GM18499 (cell line): ENCODE results near the gene SSR1.

Source experiments
- ATAC-seq: cut with Tn5 transposase; IDR thresholded peaks from one replicate; pipeline ENCODE4 v1.9.1; 2021; ENCODE audit warnings: moderate number of reproducible peaks; ENCODE audit not compliant: insufficient read depth, unreplicated experiment

SSR1 gene

DNA sequence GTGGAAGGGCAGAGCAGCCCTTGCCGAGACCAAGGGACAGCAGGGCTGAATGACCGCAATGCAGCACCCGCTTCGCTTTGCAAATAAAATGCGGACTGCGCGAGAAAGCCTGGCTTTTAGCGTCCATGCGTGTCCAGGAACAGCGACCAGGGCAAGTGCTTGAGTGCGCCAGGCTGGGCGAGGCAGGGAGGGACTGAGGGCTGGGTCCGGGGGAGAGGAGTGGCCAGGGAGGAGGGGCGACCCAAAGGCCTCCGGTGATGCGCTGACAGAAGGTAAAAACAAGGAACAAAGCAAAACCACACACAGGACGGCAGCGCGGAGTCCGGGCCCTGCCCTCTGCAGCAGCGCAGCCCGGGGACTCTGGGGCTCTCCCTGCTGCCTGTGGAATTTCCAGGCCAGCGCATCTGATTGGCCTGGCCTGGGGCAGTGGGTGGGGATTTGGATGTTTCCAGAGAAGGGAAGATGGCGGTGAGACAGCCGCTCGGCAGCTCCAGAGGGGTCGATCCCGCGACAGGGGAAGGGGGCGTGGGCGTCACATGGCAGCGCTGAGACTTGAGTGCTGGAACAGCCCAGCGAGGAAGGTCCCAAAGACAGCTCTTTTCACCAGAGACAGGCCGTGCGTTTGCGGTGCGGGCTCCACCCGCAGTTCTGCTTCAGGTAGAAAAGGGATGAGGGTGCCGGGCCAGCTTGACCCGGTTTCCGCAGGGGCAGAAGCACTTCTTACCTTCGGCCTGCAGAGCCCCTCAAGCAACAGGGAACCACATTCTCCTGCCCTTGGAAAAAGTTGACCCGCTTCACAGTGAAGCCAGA is 51.8 kb downstream of the SSR1 start:
- ATAC-seq, result no peak

DNA sequence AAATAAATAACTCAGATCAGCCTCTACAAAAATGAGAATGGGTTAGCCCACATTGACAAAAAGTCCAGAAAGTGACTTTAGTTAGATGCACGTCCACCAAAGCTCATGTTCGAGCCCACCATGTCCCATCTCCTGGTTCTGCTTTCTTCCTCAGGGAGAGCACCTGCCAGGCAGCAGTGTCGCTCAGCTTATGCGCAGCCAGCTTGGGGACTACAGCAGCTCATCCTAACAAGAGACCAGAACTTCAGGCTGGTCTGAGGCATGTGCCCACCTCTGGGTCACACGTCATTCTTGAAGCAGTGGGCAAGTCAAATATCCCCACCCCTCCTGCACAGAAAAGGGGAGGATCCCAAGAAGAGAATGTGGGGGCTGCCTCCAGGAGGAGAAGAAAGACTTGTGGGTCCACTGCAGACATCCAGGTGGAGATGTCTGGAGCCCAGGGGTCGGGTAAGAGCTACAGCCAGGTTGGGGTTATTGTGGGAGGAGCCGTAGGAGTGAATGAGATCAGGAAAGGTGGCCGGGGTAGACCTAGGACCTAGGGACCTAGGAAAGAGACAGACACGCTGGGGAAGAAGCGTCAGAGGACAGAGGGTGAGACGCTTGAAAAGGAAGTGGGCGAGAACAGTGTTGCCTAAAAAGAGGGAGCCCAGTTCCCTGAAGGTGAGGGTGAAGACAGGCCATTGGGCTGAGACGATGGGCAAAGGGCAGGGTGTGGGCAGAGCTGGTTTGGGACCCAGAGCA is 52.5 kb downstream of the SSR1 start:
- no peak for ATAC-seq

DNA sequence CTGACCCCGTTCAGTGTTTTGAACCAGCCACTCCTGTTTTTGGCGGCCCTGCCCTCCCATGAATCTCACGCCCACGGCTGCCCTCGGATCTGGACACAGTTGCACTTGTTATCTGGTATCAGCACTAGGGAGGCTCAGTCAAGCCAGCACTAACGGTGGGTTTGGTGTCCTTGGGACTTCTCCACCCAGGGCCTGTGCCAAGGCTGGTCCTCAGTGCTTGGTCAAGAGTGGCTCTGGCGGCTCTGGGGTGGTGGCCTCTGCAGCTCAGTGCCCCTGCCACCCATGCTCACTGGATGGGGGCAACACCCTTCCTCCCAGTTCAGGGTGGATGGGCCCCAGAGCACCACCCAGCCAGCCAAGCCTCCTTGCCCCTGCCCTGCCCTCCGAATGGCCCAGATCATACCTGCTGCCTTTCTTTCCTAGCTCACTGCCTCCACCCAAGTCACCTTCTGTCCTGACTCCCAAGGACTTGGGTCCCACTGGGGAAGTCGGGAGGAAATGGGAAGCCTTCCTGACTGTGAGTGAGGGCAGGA is 54.7 kb downstream of the SSR1 start:
- no peak for ATAC-seq

- ATAC-seq, result no peak
Observed at GRCh38 chr6:7257521-7258230, 55.3 kb downstream of the SSR1 start.

DNA sequence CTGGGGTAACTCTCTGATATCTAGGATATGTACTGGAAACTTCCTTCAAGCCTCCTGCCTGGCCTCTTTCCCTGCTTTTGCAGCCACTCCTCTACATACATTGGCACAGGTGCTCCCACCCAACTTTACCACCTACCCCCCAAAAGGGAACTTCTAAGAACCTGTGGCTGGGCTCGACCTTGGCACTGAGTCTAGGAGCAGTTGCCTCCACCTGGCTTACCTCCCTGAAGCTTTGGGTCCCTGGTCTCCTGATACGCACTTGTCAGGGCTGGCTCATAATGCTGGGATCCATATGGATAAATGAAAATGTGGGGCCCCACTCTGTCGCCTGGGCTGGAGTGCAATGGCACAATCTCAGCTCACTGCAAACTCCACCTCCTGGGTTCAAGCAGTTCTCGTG is 56.2 kb downstream of the SSR1 start:
- no peak for ATAC-seq

GRCh38 chr6:7255918-7256317 is 57.1 kb downstream of the SSR1 start:
- no peak for ATAC-seq

- ATAC-seq, result no peak
Observed at GRCh38 chr6:7254980-7255835, 57.8 kb downstream of the SSR1 start.

DNA sequence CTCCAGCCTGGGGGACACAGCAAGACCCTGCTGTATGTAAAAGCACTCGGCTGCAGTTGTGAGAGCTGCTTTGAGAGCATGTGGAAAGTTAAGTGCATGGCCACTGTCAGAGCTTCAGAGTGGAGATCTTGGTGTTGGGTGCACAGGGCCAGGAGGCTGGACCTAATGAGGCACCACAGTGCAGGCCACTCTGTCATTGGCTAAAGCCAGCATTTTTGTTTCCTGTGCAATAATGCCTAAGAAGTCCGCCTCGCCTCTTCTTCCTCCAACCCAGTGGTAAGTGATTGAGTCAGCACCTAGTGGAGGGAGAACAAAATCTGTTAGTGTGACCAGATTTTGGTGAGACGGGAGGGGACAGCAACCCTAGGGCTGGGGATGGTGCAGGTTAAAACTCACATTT is 60.6 kb downstream of the SSR1 start:
- ATAC-seq, result no peak

DNA sequence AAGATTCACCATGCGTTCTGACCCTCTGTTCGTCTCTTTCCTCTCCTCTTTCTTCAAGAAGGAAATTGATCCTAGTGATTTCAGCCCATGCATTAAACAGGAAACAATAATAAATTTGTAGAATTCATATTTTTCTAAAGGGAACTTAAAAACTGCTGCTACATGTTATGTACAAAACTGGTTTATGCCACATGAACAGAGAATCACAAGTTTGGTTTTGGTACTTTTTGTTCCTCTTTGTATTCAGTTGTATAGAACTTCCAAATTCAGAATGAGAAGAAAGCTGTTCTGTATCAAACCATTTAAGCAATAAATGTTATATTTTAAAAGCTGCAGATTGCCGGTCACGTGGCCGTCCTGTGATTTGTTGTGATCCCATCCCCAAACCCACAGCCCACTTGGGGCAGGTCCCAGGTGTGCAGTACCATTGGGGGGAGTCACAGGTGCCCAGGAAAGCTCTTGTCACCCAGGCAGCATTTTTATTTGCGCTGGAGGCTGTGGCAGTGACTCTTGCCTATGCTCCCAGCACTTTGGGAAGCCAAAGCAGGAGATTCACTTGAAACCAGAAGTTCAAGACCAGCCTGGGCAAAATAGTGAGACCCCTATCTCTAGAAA is 61.2 kb downstream of the SSR1 start:
- no peak for ATAC-seq

- ATAC-seq, result no peak
Observed at GRCh38 chr6:7250812-7251211, 62.2 kb downstream of the SSR1 start.

DNA sequence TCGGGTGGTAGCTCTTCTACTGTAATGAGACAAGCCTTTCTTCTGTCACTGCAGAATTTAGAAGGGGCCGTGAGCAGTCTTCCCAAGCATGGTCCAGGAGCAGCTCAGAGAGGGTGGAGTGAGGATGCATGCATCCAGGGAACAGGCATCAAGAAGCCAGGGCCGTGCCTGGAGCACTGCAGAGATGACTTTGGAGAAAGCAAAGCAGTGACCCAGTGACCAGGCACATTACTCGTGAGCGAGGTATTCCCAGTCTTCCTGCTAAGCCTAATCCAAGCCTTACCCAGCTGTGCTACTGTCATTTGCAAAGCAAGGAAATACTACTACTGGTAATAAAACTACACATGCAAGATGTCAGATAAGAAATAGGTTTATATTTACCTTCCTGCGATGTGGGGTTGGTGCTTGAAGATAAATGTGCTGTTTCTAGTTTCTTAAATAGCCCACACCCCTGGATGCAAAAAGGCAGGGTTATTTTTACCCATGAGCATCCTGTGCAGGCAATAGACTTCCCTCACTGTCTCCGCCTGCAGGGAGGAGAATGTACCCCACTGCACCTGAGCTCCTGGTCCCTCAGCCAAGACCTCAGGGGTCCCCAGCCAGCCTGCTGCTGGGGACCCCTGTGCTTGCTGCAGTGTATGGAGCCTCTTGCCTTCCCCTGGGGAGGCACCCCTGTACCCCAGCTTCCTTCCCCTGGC is 62.9 kb downstream of the SSR1 start:
- no peak for ATAC-seq

DNA sequence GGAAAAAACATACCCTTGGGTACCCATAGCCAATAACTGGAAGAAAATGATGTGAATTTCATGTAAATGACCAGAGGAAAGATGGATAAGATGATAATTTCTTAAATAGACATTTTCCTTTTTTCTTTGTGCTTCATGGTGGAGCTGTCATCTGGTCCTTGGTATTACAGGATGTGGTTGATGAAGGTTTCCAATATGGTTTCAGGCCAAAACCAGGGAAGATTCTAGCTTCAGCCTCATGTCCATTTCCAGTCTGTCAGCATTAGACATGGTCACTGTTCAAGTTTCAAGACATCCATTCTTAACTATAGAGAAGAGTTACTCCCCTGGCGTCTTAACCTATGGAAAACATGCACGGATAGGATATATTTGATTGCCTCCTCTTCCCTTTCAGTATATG is 63.6 kb downstream of the SSR1 start:
- no peak for ATAC-seq

DNA sequence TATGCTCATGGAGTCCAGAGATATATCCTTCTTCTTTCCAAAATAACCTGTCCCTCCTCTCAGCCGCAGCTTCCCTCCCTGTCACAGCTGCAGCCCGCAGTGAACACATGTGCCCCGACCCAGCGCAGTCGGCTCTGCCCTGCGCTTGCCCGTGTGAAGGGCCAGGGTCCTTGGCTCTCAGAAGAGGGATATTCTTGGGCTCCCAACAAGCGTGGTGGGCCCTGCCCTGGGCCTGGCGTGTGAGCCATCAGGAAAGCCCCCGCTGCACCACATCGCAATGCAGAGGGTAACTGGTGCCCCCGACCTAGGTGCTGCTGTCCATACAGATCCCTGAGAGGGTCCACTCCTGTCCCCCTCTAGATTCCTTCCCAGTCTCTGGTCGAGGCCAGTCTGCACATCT is 65.2 kb downstream of the SSR1 start:
- ATAC-seq, result no peak

DNA sequence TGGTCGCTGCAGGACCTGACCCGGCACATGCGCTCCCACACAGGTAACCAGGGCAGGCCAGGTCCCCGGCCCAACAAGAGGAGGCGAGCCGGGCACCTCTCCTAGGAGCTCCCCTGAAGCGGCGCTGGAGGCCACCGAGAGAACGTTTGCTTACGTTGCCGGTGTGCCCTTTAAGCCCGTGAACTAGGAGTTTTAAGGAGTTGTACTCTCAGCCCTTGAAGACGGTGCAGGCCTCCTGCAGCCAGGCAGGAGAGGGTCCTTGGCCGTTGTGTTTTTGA is 65.9 kb downstream of the SSR1 start:
- ATAC-seq, result no peak

GRCh38 chr6:7246401-7247178 is 66.4 kb downstream of the SSR1 start:
- no peak for ATAC-seq

- ATAC-seq, result no peak
Observed at GRCh38 chr6:7245668-7246393, 67.2 kb downstream of the SSR1 start.

DNA sequence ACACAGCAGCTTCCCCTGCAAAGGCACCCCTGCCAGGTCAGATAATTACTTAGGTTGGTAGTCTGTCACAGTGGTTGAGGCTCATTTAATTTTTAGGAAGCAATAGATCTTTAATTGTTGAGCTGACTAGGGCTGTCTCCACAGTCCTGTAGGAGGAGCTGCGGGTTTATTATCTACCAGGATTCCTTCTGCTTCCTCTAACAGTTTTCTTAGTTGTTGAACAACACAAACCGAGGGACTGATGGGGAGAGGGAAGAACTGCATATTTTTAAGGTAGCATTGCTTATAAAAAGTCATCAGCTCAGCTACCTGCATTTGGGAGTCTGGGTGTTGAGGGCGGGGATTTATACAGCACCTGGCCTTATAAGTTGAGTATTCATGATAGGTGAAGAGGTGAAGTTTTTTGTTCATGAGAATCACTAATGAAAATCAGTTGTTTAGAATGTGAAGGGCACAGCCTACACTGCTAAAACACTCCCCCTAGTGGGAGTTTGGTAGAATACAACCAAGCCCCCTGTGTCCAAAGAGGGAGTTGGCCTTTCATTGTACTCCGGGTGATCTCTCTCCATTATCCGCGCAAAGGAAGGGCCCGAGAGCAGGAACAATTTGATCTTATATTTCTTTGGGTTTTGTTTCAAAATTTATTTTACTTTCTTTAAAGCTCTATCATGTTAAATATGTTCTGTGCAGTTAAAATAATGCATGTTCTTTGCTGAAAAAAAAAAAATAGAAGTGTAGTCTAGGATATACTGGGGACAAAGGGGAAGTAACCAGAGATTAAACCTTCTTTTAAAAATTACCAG is 69.6 kb downstream of the SSR1 start:
- no peak for ATAC-seq
